ENCODE measurements around the gene RPL13. TPM values are rescaled to one million over a fixed set of nuclear protein-coding genes. Genes with fewer than 3 reads are reported as not detected.
A peak's percentile ranks its signal among the peaks of the same experiment; 100 is the strongest.

RPL13 gene
- total and polyA plus RNA-seq, 3 donors from 2014 or later: 1,947 to 3,862 (median 1,952) TPM

GRCh38 chr16:89571636-89572035 lies 11.2 kb downstream of the RPL13 start:
- Histone ChIP-seq H3K9me3 (no peaks in the 10 kb centered on the region), H3K4me3 (no peak overlapping the region), H3K27ac (no peak overlapping the region), H3K4me1 (peaks cover 16% of the 10 kb centered on the region), H3K27me3 (no peaks in the 10 kb centered on the region), H3K36me3 (ENCODE audit: low read depth, missing control alignments) (no peaks in the 10 kb centered on the region)
- intact Hi-C loops (cut with DNase I; ENCODE audit: low total_unique reads): no loop called here
- 94 to 97% methylated on average over 13 to 18 of the region's 18 CpGs for WGBS, 2 donors
- TF ChIP-seq POLR2A (IDR thresholded peaks at IDR 0.05): no peak
- no peak for TF ChIP-seq CTCF (IDR thresholded peaks at IDR 0.05)
- DNase-seq: no peak

- peaks cover 16% of the 10 kb centered on the region for H3K4me1 ChIP-seq
- no peaks in the 10 kb centered on the region for H3K27me3 ChIP-seq
- intact Hi-C loops (cut with DNase I; ENCODE audit: low total_unique reads): no loop called here
- 74 to 85% methylated on average over 11 to 14 of the region's 14 CpGs for WGBS, 2 donors
- no peaks in the 10 kb centered on the region for H3K9me3 ChIP-seq
- no peak overlapping the region for H3K4me3 ChIP-seq
- H3K36me3 ChIP-seq (ENCODE audit: low read depth, missing control alignments): no peaks in the 10 kb centered on the region
- H3K27ac ChIP-seq: no peak overlapping the region
- DNase-seq: no peak
- TF ChIP-seq POLR2A (IDR thresholded peaks at IDR 0.05): no peak
- no peak for TF ChIP-seq CTCF (IDR thresholded peaks at IDR 0.05)
Observed at GRCh38 chr16:89572073-89572484, 11.6 kb downstream of the RPL13 start.

DNA sequence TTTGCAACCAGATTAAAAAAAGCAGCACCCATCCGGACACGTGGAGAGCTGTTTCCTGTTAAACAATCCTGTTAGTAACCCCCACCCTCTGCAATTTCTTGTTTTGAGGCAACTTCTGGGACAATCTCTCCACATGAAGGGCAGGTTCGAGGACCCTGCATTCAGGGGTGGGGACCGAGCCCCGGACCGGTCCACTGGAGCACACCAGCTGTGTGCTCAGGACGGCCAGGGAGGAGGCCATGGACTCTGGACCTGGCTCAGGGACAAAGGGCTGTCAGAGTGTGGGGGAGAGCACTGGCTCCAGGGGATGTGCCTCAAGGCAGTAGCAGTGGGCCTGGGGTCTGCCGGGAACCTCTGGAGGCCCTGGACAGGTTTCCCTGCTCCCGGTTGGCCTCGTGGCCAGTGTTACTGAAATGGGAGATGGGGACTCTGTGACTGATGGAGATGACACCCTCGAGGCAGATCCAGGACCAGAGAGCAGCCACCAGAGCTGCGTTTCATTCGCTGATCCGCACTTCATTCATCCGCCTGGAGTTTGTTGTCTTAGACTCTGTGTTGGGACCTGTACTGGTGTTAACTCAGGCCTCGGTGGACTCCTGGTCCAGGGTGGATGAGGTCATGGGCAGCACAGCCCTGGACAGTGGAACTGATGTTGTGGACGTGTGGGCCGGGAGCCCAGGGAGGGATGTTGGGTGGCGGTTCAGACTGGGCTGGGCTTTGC lies 12.2 kb downstream of the RPL13 start:
- DNase-seq: no peak
- Histone ChIP-seq H3K27ac (no peak overlapping the region), H3K9me3 (no peaks in the 10 kb centered on the region), H3K36me3 (ENCODE audit: low read depth, missing control alignments) (no peaks in the 10 kb centered on the region), H3K27me3 (no peaks in the 10 kb centered on the region), H3K4me1 (peaks cover 16% of the 10 kb centered on the region), H3K4me3 (no peak overlapping the region)
- 84 to 85% methylated on average over 19 of the region's 19 CpGs for WGBS, 2 donors
- no peak for TF ChIP-seq POLR2A (IDR thresholded peaks at IDR 0.05)
- no peak for TF ChIP-seq CTCF (IDR thresholded peaks at IDR 0.05)
- intact Hi-C loops (cut with DNase I; ENCODE audit: low total_unique reads): no loop called here

DNA sequence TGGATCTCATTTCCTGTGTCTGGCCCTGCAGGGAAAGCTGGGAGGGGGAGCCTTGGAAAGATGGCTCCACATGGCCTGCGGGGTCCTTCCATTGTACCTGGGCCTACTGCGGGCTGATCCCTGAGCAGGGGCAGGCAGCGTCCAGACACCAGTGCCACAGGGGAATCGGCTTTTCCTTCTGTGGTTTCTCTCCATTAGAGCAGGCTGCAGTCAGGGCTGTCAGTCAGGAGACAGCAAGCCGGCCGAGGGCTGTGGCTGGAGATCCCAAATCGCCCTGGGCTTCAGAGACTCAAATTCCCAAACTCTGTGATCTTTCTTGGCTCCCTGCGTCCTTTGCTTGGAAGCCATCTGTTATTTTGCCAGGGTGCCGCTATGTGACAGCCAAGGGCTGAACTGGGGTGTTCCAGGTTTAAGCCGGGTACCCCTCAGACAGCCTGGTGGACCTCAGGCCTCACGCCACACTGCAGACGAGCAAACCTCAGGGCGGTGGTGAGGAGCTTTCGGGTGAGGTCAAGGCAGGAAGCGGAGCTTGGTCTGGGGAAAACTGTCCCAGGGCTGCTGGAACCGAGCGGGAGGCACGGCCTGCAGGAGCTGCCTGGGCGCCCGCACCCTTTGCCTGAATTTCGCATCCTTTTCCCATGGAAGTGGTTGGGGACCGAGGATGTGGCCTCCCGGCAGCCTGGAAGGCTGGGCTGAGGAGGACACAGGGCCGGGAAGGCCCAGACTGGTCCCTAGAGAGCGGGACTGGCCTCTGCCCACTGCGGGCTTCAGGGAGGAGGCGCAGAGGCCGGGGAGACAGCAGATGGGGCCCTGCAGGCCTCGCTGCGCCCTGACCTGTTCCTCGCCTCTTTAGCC lies 13.6 kb downstream of the RPL13 start:
- 43 to 60% methylated on average over 11 to 31 of the region's 31 CpGs for WGBS, 2 donors
- Histone ChIP-seq H3K27ac (no peak overlapping the region), H3K27me3 (no peaks in the 10 kb centered on the region), H3K4me3 (peak overlapping the region in 1 of 2 donors; percentile 7), H3K36me3 (ENCODE audit: low read depth, missing control alignments) (no peaks in the 10 kb centered on the region), H3K9me3 (no peaks in the 10 kb centered on the region), H3K4me1 (peaks cover 16% of the 10 kb centered on the region)
- no peak for DNase-seq
- TF ChIP-seq POLR2A (IDR thresholded peaks at IDR 0.05) (no peak), CTCF (IDR thresholded peaks at IDR 0.05) (no peak)
- intact Hi-C loops (cut with DNase I; ENCODE audit: low total_unique reads): no loop called here
